COR-L47 (cell line): ENCODE data around the gene RNF113B.

Experiments used
- DNase-seq: peaks from one replicate; lab custom pipeline; 2025; lab: John Stamatoyannopoulos, UW

The RNF113B gene

GRCh38 chr13:98173431-98174152 lies 3.5 kb downstream of the RNF113B start:
- no peak for DNase-seq

DNA sequence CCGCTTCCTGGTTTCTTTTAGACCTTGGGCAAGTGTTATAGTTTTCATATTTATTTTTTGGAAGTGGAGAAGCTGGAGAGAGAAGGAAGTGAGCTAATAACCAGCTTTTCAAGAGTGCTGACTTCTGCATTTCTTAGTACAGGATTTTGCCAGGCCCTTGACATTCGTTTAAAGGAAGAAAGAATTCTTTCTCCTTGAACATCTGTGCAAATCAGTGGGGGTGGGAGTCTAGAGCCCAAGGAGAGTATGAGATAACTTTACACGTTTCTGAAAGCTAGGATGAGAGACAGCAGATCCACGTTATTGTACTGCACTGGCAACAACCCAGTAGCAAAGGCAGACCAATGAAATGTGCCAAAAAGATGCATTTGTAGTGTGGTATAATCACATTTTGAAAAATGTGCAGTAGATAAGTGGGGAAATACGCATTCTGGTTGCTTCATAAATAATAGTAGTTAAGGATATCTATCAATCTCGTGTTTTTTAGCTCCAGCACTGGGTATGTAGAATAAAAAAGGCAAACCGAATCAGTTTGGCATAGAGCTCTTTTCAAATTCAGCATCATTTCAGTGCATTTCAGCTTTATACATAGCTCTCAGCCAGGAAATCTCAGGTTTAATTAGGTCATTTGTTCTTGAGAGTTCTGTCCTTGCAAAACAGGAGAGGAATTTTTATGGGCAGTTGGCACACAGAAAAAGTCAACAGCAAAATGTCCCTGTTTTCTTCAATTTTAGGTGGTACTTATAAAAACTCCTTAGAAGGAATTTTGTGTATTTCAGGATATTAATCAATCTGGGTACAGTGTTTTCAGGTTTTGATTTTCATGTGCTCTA lies 4.3 kb downstream of the RNF113B start:
- no peak for DNase-seq

DNA sequence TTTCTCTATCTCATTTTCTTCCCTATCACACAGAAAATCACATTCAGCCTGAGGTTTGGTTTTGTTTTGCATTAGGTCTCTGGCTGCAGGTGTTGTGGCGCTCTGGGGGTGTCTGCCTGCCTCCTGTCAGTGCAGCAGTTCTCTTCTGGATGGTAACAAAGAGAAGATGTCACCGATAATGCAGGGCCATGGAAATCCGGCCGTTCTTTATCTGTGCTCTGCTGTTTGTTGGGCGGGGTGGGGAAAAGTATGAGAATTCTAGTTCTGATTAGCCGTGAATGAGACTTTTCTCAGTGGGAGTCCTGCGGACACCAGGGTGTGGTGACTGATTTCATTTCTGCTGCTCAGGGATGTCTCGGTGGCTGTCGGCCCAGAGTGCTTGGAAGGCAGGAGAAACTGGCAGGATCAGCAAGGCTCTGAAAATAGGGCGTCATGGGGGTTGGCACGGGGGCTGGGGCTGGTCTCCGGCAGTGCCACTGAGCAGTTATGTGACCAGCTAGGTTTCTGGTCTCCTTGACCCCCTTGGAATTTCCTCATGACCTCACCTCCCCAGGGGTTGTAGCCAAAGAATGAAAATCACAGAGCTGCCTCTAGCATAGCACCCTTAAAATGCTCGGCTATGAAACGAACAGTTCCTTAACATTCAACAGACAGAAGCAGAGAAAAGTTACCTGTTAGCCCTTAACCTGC lies 5.0 kb downstream of the RNF113B start:
- no peak for DNase-seq

GRCh38 chr13:98169331-98169730 lies 7.7 kb downstream of the RNF113B start:
- DNase-seq = no peak

DNA sequence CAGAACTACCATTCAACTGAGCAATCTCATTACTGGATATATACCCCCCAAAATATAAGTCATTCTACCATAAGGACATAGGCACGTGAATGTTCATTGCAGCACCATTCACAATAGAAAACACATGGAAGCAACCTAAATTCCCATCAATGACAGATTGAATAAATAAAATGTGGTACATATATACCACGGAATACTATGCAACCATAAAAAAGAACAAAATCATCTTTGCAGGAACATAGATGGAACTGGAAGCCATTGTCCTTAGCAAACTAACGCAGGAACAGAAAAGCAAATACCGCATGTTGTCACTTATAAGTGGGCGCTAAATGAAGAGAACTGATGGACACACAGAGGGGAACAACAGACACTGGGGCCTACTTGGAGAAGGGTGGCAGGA lies 14.1 kb downstream of the RNF113B start:
- no peak for DNase-seq

GRCh38 chr13:98158172-98158899 lies 18.7 kb downstream of the RNF113B start:
- DNase-seq = no peak

DNA sequence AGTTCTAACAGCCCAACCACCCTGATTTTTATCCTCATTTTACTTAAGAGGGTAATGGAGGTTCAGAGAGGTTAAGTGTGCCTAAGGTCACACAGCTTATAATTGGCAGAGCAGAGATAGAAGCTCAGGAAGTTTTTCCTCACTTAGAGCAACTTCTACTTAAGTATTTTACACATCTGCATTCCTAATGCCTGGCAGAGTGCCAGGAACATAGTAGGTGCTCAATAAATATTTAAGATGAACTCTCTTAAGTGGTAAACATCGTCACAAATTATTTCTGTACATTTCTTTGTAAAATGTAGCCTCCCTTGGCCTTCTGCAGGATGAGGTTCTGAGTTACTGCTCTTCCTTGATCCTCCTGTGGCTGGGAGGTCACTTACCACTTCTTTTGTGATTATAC lies 19.5 kb downstream of the RNF113B start:
- DNase-seq = no peak

- no peak for DNase-seq
Measured at GRCh38 chr13:98157188-98157587, 19.9 kb downstream of the RNF113B start.

DNA sequence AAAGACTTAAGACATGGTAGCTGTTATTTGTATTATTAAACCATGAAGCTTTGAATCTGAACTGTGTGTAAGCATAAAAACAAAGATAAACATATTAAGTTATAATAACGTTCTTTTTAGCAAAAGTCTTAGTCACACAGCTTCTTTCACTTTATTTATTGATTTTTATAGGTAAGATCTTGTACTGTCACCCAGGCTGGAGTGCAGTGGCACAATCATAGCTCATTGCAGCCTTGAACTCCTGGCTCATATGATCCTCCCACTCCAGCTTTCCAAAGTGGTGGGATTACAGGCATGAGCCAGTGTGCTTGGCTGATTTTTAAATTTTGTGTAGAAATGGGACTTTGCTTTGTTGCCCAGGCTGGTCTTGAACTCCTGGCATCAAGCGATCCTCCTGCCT lies 20.8 kb downstream of the RNF113B start:
- DNase-seq = no peak

GRCh38 chr13:98155475-98156109 lies 21.5 kb downstream of the RNF113B start:
- DNase-seq = no peak

GRCh38 chr13:98150832-98151479 lies 26.1 kb downstream of the RNF113B start:
- DNase-seq = no peak

DNA sequence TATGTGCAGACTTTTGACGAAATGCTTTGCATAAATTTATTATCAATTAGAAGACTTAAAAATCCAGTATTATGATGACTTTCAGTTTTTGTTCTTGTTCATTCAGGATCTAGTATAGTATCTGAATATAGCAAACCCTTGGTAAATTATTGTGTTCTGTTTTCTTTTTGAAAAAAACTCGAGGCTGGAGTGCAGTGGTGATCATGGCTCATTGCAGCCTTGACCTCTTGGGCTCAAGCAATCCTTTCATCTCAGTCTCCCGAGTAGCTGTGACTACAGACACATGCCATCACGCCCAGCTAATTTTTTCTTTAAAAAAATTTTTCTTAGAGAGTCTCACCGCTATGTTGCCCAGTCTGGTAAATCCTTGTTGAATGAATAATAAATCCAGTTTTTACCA lies 29.5 kb downstream of the RNF113B start:
- no peak for DNase-seq

DNA sequence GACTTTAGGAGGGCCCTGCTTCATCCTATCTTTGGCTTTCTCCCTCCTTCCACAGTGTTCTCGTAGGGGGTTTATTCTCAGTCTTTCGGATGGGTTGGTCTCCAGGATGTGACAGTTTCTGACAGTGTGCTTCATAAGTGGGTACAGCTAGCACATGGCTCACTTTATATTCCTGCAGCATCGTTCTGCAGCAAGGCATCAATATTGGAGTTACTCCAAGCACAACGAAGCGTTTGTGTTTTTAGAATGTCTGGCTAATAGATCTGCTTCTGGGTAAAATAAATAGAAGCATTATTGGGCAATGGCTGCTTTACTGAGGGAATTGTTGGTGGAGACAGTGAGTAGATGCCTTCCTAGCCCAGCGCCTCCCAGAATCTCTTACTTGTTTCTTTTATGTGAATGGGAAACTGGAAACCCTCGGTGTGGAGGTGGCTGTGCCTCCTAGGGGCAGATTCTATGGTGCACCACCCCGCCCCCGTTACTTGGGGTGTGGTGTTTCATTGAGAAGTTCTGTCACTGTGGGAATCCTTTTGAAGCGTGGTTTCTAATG lies 32.2 kb downstream of the RNF113B start:
- DNase-seq = peak; percentile 59

- DNase-seq = no peak
Measured at GRCh38 chr13:98144027-98144741, 32.9 kb downstream of the RNF113B start.

DNA sequence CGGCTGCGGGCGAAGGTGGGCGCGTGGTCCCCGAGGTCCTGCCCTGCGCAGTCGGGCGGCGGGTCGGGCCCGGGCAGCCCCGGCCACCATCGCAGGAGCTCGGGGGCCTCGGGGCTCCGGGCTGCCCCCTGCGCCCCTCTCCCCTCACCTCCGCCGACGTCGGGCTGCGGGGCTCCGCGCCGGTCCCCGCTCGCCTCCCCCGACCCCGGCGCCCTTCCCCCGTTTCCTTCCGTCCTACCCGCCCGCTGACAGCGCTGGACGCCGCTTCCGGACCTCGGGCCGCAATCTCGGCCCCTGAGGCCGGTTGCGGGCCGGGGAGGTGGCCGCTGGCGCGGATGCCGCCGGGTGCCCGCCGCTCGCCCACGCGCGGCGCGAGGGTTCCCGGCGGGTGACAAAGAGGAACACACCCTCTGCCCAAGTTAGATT lies 33.5 kb downstream of the RNF113B start:
- DNase-seq = no peak

DNA sequence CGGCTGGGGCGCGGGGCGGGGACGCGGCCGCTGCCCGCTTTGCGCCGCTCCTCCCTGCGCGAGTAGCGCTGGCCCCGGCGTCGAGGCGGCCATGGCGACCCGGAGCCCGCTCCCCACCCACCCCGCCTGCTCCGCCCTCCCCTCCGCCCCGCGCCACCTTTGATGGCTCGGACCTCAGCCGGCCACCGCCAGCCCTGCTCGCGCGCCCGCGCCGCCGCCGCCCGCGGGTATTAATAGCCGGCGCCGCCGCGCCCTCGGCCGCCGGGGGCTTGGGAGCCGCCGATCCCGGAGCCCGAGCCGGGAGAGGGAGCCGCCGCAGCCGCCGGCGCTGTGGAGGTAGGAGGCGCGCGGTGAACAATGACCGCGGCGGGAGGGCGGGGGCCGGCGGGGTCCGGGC lies 33.9 kb downstream of the RNF113B start:
- no peak for DNase-seq

DNA sequence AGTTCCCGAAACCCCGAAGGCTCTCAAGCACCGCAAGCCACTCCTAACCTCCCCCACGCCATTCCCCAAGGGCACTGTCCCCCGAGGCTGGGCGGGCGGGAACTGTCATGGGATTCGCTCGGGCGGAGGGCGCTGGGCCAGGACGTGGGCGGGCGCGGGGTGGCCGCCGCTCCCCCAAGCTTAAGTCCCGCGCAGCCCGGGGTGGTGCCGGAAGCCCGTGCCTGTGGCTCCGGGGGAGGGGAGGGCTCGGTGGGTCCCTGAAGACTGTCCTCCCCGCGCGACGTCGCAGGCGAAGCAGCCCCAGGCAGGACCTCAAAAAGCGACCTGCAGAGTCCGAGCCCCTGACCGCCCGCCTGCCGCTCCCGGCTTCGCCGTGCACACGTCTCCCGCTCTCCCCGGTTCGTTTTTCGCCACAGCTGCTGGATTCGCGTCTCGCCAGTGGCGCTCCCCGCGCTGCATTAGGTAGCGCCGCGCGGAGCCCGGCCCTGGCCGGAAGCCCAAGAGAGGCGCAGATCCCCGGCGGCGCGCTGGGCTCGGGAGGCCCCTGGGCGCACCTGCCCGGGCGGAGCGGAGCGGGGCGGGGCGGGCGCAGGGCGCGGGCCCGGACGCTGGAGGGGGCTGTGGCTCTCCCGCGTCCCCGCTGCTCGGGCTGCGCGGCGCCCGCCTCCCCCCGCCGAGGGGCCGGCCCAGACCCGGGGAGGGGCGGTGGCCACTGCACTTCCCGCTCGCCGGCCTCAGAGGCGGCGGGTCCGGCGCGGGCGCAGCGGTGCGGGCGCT lies 34.5 kb downstream of the RNF113B start, which contains the start of gene FARP1:
TSS of gene FARP1 (plus strand) at position 715 of the 777 bp plus-strand sequence. CDS start 70,149 bp downstream, outside the sequence.
- peak; percentile 88 for DNase-seq

DNA sequence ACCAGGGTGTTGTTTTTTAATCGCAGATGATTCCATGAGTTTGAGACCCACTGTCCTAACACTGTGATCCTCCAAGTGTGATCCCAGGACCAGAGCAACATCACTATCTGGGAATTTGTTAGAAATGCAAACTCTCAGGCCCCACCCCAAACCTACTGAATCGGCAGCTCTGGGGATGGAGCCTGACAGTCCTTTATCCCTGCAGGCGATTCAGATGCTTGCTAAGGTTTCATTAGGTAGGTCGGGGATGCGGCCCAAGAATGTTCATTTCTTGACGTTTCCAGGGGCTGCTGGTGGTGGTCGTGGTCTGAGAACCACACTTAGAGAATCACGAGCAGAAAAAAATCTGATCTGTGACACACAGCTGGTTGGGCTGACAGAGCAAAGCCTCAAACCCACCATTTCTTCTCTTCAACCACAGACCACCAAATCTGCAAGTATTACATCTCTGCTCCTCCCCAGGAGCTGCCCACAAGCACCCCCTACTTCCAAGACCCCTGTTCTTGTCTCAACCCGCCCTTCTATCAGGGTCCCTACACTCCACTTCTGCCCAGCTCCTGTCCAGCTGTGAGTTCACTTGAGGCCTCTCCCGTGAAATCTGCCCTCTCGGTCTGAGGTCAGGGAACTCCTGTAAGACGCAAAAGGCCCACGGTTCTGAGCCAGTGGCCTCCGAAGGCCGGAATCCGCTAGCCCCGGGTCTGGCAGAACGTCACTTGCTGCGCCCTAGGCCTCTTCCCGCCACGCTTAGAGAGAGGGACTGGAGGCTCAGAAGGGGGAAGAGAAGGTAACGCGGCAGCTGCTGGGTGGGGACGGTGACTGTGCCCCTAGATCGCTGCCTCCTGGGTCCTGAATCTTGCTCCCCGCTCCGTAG lies 35.3 kb downstream of the RNF113B start:
- DNase-seq = no peak
